Osteoblast (primary cell): ENCODE data around the gene APAF1. TPM values are rescaled to one million over a fixed set of nuclear protein-coding genes. Genes with fewer than 3 reads are reported as not detected.

ENCODE experiments used
- DNase-seq: peaks from one replicate; pipeline ENCODE4 v3.0.0; 2011; ENCODE audit warnings: low spot score, mixed read lengths; ENCODE audit not compliant: insufficient read length; ENCODE audit errors: missing footprints
- H2AFZ ChIP-seq: 2 replicates; pipeline ENCODE4 v1.6.0; 2011; ENCODE audit warnings: mild to moderate bottlenecking, low read length
- H3K27ac ChIP-seq: 2 replicates; pipeline ENCODE4 v1.5.1; 2011; ENCODE audit warnings: mild to moderate bottlenecking, low read depth, low read length, moderate library complexity
- H3K27me3 ChIP-seq: 2 replicates; pipeline ENCODE4 v1.6.0; 2012; ENCODE audit warnings: mild to moderate bottlenecking, control low read depth, inconsistent platforms, low read length, moderate library complexity; ENCODE audit not compliant: insufficient read depth
- H3K36me3 ChIP-seq: 2 replicates; pipeline ENCODE4 v1.5.1; 2011; ENCODE audit warnings: mild to moderate bottlenecking, low read length, control low read depth, moderate library complexity; ENCODE audit not compliant: insufficient read depth
- H3K4me1 ChIP-seq: 2 replicates; pipeline ENCODE4 v1.5.1; 2011; ENCODE audit warnings: mild to moderate bottlenecking, low read length, control low read depth, moderate library complexity; ENCODE audit not compliant: insufficient read depth
- H3K4me2 ChIP-seq: 2 replicates; pipeline ENCODE4 v1.6.0; 2011; ENCODE audit warnings: mild to moderate bottlenecking, low read length; ENCODE audit not compliant: insufficient read depth
- H3K4me3 ChIP-seq: fragments of 200-600 bp; sonication (generic); 3 replicates; pipeline ENCODE4 v1.5.1; 2012; ENCODE audit warnings: mild to moderate bottlenecking, low read length, inconsistent platforms; ENCODE audit not compliant: insufficient read depth
- H3K79me2 ChIP-seq: 2 replicates; pipeline ENCODE4 v1.6.0; 2012; ENCODE audit warnings: mild to moderate bottlenecking, low read length, control low read depth, inconsistent platforms; ENCODE audit not compliant: insufficient read depth
- H3K9me3 ChIP-seq: 2 replicates; pipeline ENCODE4 v1.5.1; 2011; ENCODE audit warnings: low read depth, low read length, control low read depth
- H4K20me1 ChIP-seq: 2 replicates; pipeline ENCODE4 v1.6.0; 2012; ENCODE audit warnings: mild to moderate bottlenecking, low read length, control low read depth; ENCODE audit not compliant: insufficient read depth
- total RNA-seq: library from RNA; depleted of rRNA; stranded (reverse); fragments of >200 nt; gene quantifications from 2 replicates; pipeline ENCODE4 v1.2.3, GENCODE V29; 2012
- TF ChIP-seq, protein P1 (sequence below): IDR thresholded peaks from 2 replicates; pipeline ENCODE4 v1.5.1; 2011; ENCODE audit warnings: mild to moderate bottlenecking, low read depth, low read length, moderate library complexity; ENCODE audit errors: extremely low read depth

APAF1 gene
- total RNA-seq, 1 donor = 15.2 TPM

GRCh38 chr12:98770230-98770629 lies 125.1 kb downstream of the APAF1 start:
- H3K4me1 ChIP-seq = no peaks in the 10 kb centered on the region
- no peak overlapping the region for H3K27ac ChIP-seq
- no peak overlapping the region for H3K4me2 ChIP-seq
- DNase-seq = no peak
- H3K4me3 ChIP-seq = no peak overlapping the region
- H3K9me3 ChIP-seq = no peaks in the 10 kb centered on the region
- H3K27me3 ChIP-seq = no peaks in the 10 kb centered on the region
- TF ChIP-seq, protein P1, sequence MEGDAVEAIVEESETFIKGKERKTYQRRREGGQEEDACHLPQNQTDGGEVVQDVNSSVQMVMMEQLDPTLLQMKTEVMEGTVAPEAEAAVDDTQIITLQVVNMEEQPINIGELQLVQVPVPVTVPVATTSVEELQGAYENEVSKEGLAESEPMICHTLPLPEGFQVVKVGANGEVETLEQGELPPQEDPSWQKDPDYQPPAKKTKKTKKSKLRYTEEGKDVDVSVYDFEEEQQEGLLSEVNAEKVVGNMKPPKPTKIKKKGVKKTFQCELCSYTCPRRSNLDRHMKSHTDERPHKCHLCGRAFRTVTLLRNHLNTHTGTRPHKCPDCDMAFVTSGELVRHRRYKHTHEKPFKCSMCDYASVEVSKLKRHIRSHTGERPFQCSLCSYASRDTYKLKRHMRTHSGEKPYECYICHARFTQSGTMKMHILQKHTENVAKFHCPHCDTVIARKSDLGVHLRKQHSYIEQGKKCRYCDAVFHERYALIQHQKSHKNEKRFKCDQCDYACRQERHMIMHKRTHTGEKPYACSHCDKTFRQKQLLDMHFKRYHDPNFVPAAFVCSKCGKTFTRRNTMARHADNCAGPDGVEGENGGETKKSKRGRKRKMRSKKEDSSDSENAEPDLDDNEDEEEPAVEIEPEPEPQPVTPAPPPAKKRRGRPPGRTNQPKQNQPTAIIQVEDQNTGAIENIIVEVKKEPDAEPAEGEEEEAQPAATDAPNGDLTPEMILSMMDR = no peak
- no peaks in the 10 kb centered on the region for H3K36me3 ChIP-seq
- no peaks in the 10 kb centered on the region for H3K79me2 ChIP-seq
- no peaks in the 10 kb centered on the region for H4K20me1 ChIP-seq
- H2AFZ ChIP-seq = no peak overlapping the region

GRCh38 chr12:98771811-98772752 lies 127.0 kb downstream of the APAF1 start:
- no peak overlapping the region for H3K4me3 ChIP-seq

DNA sequence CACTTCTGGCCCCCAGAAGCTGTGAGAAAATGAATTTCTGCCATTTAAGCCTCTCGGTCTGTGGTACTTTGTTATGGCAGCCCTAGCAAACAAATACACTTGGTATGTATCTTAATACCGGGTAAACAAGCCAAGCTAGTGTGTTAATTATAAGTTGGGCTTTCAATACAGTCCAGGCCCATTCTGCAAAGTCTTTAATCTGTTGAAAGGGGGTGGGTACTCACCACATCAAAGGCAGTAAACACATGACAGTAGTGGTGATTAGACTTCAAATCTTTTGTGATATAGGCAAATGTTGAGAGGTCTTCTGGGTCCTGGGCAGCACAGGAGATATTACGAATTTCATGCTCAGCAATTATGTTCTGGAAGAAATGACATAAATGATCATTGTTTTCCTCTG lies 127.7 kb downstream of the APAF1 start:
- no peaks in the 10 kb centered on the region for H3K9me3 ChIP-seq
- no peak overlapping the region for H2AFZ ChIP-seq
- no peak overlapping the region for H3K4me2 ChIP-seq
- H3K27me3 ChIP-seq = no peaks in the 10 kb centered on the region
- H3K79me2 ChIP-seq = no peaks in the 10 kb centered on the region
- TF ChIP-seq, protein P1 = no peak
- DNase-seq = no peak
- no peak overlapping the region for H3K27ac ChIP-seq
- H3K4me3 ChIP-seq = no peak overlapping the region
- no peaks in the 10 kb centered on the region for H3K4me1 ChIP-seq
- H4K20me1 ChIP-seq = no peaks in the 10 kb centered on the region
- H3K36me3 ChIP-seq = no peaks in the 10 kb centered on the region

More at GRCh38 chr12:98771811-98772752, 127.0 kb downstream of the APAF1 start:
- TF ChIP-seq, protein P1 = no peak
- H3K27ac ChIP-seq = no peak overlapping the region
- H3K9me3 ChIP-seq = no peaks in the 10 kb centered on the region
- no peak overlapping the region for H2AFZ ChIP-seq
- no peak overlapping the region for H3K4me2 ChIP-seq
- H3K36me3 ChIP-seq = no peaks in the 10 kb centered on the region
- H3K27me3 ChIP-seq = no peaks in the 10 kb centered on the region
- H3K4me1 ChIP-seq = no peaks in the 10 kb centered on the region
- H3K79me2 ChIP-seq = no peaks in the 10 kb centered on the region
- no peaks in the 10 kb centered on the region for H4K20me1 ChIP-seq
- no peak for DNase-seq

- Histone ChIP-seq H3K4me1 (no peaks in the 10 kb centered on the region), H3K36me3 (no peaks in the 10 kb centered on the region), H3K9me3 (no peaks in the 10 kb centered on the region), H4K20me1 (no peaks in the 10 kb centered on the region), H3K79me2 (no peaks in the 10 kb centered on the region), H2AFZ (no peak overlapping the region), H3K27me3 (peaks cover 6% of the 10 kb centered on the region), H3K27ac (no peak overlapping the region), H3K4me3 (no peak overlapping the region), H3K4me2 (no peak overlapping the region)
- no peak for DNase-seq
- TF ChIP-seq, protein P1 = no peak
These were observed 135.2 kb downstream of the APAF1 start for GRCh38 chr12:98780261-98780660.
